Prostate gland (tissue), 2 donors: ENCODE results near the gene ASCC3. TPM values are rescaled to one million over a fixed set of nuclear protein-coding genes. Genes with fewer than 3 reads are reported as not detected.

Source experiments
- DNase-seq: peaks from one replicate; pipeline ENCODE4 v3.0.0-alpha.2; 2019; ENCODE audit warnings: low spot score
- H3K27ac ChIP-seq, 2 donors: fragments of 200-600 bp; sonication (generic); 2 replicates each; pipeline ENCODE4 v1.5.1; 2017 to 2019
- H3K27me3 ChIP-seq: fragments of 200-600 bp; sonication (generic); replicated peaks from 2 replicates; pipeline ENCODE4 v1.5.1; 2019; ENCODE audit not compliant: insufficient read depth
- H3K36me3 ChIP-seq, 2 donors: fragments of 200-600 bp; sonication (generic); 1 replicate in 1 of 2; 2 replicates in 1 of 2; pipeline versions ENCODE4 v1.5.1 to v1.8.1; 2017 to 2019
- H3K4me1 ChIP-seq: fragments of 200-600 bp; sonication (generic); replicated peaks from 2 replicates; pipeline ENCODE4 v1.5.1; 2019
- H3K4me3 ChIP-seq, 2 donors: fragments of 200-600 bp; sonication (generic); 2 replicates each; pipeline ENCODE4 v1.5.1; 2017 to 2019
- H3K9me3 ChIP-seq: fragments of 200-600 bp; sonication (generic); 2 replicates; pipeline ENCODE4 v1.5.1; 2017
- POLR2A ChIP-seq: fragments of 450-650 bp; IDR thresholded peaks from one replicate; pipeline ENCODE4 v1.6.1; 2016; ENCODE audit warnings: antibody characterized with exemption, mild to moderate bottlenecking
- POLR2AphosphoS5 ChIP-seq: sonication (generic); formaldehyde crosslinking; IDR thresholded peaks from one replicate; pipeline ENCODE4 v1.6.1; 2017; ENCODE audit warnings: antibody characterized with exemption
- WGBS: methylation state at CpG from one replicate; pipeline ENCODE4 v1.1.5; 2018; 5-methylcytosine and 5-hydroxymethylcytosine counted together
- intact Hi-C: fragments of 100-400 bp; cut with DNase I; formaldehyde crosslinking; loops from one replicate; pipeline ENCODE4 v1.14.2; 2022
- total RNA-seq, 2 donors: library from RNA; depleted of rRNA; stranded (reverse); fragments of >200 nt; gene quantifications; one replicate each; pipeline ENCODE4 v1.1.0, GENCODE V29; 2016
- TF ChIP-seq, protein P1 (sequence below), 4 experiments: fragments of 200-600 bp in 2 of 4; fragments of 450-650 bp in 2 of 4; sonication (generic) in 2 of 4; IDR thresholded peaks; 1 replicate in 3 of 4; 2 replicates in 1 of 4; pipeline ENCODE4 v1.5.1; 2016 to 2019; ENCODE audit warnings: antibody characterized with exemption in 4 of 4, mild to moderate bottlenecking in 2 of 4, moderate library complexity in 2 of 4

The ASCC3 gene
- total RNA-seq, 2 donors from 2014 or later, result 27.6 to 35.9 TPM

DNA sequence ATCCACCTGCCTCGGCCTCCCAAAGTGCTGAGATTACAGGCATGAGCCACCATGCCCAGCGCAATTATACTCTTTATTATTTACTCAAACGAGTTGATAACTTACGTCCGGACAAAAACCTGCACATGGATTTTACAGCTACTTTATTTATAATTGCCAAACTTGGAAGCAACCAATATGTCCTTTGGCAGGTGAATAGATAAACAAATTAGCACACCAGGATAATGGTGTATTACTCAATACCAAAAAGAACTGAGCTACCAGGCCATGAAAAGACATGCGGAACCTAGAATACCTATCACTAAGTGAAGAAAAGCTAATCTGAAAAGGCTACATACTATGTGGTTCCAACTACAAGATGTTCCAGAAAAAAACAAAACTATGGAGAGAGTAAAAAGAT, 168.1 kb downstream of the ASCC3 start:
- TF ChIP-seq POLR2A, result no peak
- no peak for TF ChIP-seq POLR2AphosphoS5
- TF ChIP-seq, protein P1, sequence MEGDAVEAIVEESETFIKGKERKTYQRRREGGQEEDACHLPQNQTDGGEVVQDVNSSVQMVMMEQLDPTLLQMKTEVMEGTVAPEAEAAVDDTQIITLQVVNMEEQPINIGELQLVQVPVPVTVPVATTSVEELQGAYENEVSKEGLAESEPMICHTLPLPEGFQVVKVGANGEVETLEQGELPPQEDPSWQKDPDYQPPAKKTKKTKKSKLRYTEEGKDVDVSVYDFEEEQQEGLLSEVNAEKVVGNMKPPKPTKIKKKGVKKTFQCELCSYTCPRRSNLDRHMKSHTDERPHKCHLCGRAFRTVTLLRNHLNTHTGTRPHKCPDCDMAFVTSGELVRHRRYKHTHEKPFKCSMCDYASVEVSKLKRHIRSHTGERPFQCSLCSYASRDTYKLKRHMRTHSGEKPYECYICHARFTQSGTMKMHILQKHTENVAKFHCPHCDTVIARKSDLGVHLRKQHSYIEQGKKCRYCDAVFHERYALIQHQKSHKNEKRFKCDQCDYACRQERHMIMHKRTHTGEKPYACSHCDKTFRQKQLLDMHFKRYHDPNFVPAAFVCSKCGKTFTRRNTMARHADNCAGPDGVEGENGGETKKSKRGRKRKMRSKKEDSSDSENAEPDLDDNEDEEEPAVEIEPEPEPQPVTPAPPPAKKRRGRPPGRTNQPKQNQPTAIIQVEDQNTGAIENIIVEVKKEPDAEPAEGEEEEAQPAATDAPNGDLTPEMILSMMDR (IDR thresholded peaks at IDR 0.05), result no peak
- Histone ChIP-seq H3K4me3 (no peak overlapping the region), H3K36me3 (no peaks in the 10 kb centered on the region), H3K27ac (no peak overlapping the region), H3K4me1 (no peaks in the 10 kb centered on the region), H3K9me3 (no peaks in the 10 kb centered on the region), H3K27me3 (no peaks in the 10 kb centered on the region)
- intact Hi-C loops, result no loop called here
- DNase-seq, result no peak
- 86% methylated on average over 6 of the region's 6 CpGs for WGBS

DNA sequence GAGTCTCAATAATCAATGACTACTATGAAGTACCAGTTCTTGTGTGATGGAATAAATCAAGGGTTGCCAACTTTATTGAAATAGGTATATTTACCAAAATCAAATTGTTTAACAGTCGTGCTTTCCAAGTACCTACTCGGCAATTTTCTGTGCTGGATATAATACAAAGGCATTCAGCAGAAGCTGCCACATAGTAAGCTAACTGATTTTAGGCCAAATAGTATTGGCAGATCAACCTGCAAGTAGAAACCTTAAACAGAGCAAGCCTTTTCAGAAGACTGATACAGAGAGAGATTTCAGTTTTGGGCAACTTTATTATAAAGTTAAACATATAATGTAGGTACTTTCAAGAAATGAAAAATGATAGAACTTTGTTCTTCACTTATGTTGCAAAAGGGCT, 174.6 kb downstream of the ASCC3 start:
- Histone ChIP-seq H3K27ac (no peak overlapping the region), H3K4me3 (no peak overlapping the region), H3K27me3 (no peaks in the 10 kb centered on the region), H3K36me3 (no peaks in the 10 kb centered on the region), H3K4me1 (no peaks in the 10 kb centered on the region), H3K9me3 (no peaks in the 10 kb centered on the region)
- no peak for DNase-seq
- intact Hi-C loops, result no loop called here
- 42% methylated on average over 2 of the region's 2 CpGs for WGBS
- TF ChIP-seq POLR2AphosphoS5 (no peak), POLR2A (no peak)
- TF ChIP-seq, protein P1 (IDR thresholded peaks at IDR 0.05), result no peak

DNA sequence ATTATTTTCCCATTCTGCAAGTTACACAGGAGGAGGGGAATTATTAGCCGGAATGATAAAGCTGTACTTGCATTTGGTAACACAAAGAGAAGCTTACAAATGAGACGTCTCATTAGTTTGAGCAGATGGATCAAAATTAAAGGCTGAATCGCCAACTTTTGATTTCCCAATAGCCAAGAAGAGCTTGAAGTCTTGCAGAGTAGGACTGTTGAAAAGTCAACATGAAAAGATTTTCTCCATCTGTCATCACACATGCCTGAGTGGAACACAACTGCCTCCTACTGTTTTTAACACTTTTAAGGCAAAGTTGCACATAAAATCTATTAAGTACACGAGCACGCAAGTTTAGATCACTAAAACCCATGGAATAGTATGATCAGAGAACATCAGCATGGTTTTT, 176.2 kb downstream of the ASCC3 start:
- intact Hi-C loops, result no loop called here

DNA sequence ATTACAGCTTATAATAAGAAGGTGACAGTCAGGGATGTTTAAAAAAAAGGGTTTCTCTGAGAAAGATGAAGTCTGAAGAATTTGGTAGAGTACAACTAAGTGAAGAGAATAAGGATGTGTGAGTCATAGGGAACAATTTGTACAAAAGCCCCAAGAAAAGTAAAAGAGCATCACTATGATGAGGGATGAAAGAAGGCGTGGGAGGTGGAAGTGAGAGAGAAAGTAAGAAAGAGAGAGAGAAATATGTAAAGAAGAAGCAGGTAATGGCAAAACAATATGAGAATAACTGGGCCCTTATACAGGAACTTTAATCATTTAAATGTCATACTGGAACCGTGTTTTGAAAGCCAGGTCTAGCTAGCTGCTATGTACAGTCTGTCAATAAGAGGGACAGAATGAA, 179.4 kb downstream of the ASCC3 start:
- H3K9me3 ChIP-seq, result no peaks in the 10 kb centered on the region
- H3K4me1 ChIP-seq, result no peaks in the 10 kb centered on the region
- H3K36me3 ChIP-seq, result no peaks in the 10 kb centered on the region
- H3K27me3 ChIP-seq, result no peaks in the 10 kb centered on the region
- 94% methylated on average over 2 of the region's 2 CpGs for WGBS
- no peak for DNase-seq
- intact Hi-C loops, result no loop called here
- TF ChIP-seq, protein P1 (IDR thresholded peaks at IDR 0.05), result no peak
- TF ChIP-seq POLR2A, result no peak
- TF ChIP-seq POLR2AphosphoS5, result no peak
- H3K27ac ChIP-seq, result no peak overlapping the region
- H3K4me3 ChIP-seq, result no peak overlapping the region

More for the DNA sequence above, 176.2 kb downstream of the ASCC3 start:
- H3K4me1 ChIP-seq, result no peaks in the 10 kb centered on the region
- DNase-seq, result no peak
- H3K27me3 ChIP-seq, result no peaks in the 10 kb centered on the region
- H3K4me3 ChIP-seq, result no peak overlapping the region
- WGBS, result 98% methylated on average over 5 of the region's 5 CpGs
- no peak overlapping the region for H3K27ac ChIP-seq
- no peaks in the 10 kb centered on the region for H3K9me3 ChIP-seq
- TF ChIP-seq, protein P1 (IDR thresholded peaks at IDR 0.05), result no peak
- no peak for TF ChIP-seq POLR2A
- TF ChIP-seq POLR2AphosphoS5, result no peak
- H3K36me3 ChIP-seq, result no peaks in the 10 kb centered on the region

DNA sequence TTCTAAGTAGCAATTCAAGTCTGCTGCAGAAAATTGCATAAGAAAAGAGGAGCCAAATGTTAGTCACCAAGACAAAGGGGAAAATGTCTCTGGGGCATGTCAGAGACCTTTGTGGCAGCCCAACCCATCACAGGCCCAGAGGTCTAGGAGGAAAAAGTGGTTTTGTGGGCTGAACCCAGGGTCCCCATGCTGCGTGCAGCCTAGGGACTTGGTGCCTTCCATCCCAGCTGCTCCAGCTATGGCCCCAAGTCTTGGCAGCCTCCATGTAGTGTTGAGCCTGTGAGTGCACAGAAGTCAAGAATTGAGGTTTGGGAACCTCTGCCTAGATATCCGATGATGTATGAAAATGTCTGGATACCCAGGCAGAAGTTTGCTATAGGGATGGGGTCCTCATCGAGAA, 181.1 kb downstream of the ASCC3 start:
- no peaks in the 10 kb centered on the region for H3K4me1 ChIP-seq
- DNase-seq, result no peak
- WGBS, result 95% methylated on average over 3 of the region's 3 CpGs
- no peaks in the 10 kb centered on the region for H3K36me3 ChIP-seq
- intact Hi-C loops, result no loop called here
- H3K9me3 ChIP-seq, result no peaks in the 10 kb centered on the region
- TF ChIP-seq POLR2AphosphoS5 (no peak), POLR2A (no peak)
- TF ChIP-seq, protein P1 (IDR thresholded peaks at IDR 0.05), result no peak
- no peak overlapping the region for H3K4me3 ChIP-seq
- H3K27me3 ChIP-seq, result no peaks in the 10 kb centered on the region
- no peak overlapping the region for H3K27ac ChIP-seq
